Activated T-helper 1 cell treated with anti-CD3 and anti-CD28 coated beads, Interleukin-12 subunit alpha, Interleukin-12 subunit beta, Interleukin-2, Interleukin-4 antibody, amounts not matched to agents 30 ng/mL and 10 ng/mL and 1 ng/mL, durations not matched to agents 14 hours and 24 hours and 36 hours (primary cell): Measurements from ENCODE around the gene STKLD1. TPM values are rescaled to one million over a fixed set of nuclear protein-coding genes. Genes with fewer than 3 reads are reported as not detected.
"Not testable (repeated sequence)": the region's sequence is repeated elsewhere in the genome, so short reads cannot be mapped to it uniquely, and the experiment has no call there.

Experiments
- DNase-seq: peaks from one replicate; pipeline ENCODE4 v3.0.0; 2021; ENCODE audit warnings: low spot score
- H3K27ac Mint-ChIP-seq: one replicate; pipeline ENCODE4 v1.8.0; 2021; ENCODE audit warnings: mild to moderate bottlenecking, mixed read lengths
- H3K27me3 Mint-ChIP-seq: one replicate; pipeline ENCODE4 v1.8.0; 2022; ENCODE audit warnings: mild to moderate bottlenecking, moderate library complexity, mixed read lengths; ENCODE audit not compliant: insufficient read depth
- H3K36me3 Mint-ChIP-seq: one replicate; pipeline ENCODE4 v1.8.0; 2021; ENCODE audit warnings: low read depth, mixed read lengths
- H3K4me1 Mint-ChIP-seq: one replicate; pipeline ENCODE4 v1.8.0; 2021; ENCODE audit warnings: low read depth, mixed read lengths
- H3K4me3 Mint-ChIP-seq: one replicate; pipeline ENCODE4 v1.8.0; 2021; ENCODE audit warnings: mild to moderate bottlenecking, moderate library complexity, mixed read lengths
- H3K9me3 Mint-ChIP-seq: one replicate; pipeline ENCODE4 v1.8.0; 2021; ENCODE audit warnings: mixed read lengths
- intact Hi-C: fragments of 100-400 bp; cut with micrococcal nuclease; formaldehyde crosslinking; loops from one replicate; pipeline ENCODE4 v1.15.1; 2024
- total RNA-seq: library from RNA; stranded (reverse); gene quantifications from 2 replicates; pipeline ENCODE4 v1.2.3, GENCODE V29; 2022

STKLD1 gene
- 0.64 and 1.5 TPM in 2 replicates for total RNA-seq

DNA sequence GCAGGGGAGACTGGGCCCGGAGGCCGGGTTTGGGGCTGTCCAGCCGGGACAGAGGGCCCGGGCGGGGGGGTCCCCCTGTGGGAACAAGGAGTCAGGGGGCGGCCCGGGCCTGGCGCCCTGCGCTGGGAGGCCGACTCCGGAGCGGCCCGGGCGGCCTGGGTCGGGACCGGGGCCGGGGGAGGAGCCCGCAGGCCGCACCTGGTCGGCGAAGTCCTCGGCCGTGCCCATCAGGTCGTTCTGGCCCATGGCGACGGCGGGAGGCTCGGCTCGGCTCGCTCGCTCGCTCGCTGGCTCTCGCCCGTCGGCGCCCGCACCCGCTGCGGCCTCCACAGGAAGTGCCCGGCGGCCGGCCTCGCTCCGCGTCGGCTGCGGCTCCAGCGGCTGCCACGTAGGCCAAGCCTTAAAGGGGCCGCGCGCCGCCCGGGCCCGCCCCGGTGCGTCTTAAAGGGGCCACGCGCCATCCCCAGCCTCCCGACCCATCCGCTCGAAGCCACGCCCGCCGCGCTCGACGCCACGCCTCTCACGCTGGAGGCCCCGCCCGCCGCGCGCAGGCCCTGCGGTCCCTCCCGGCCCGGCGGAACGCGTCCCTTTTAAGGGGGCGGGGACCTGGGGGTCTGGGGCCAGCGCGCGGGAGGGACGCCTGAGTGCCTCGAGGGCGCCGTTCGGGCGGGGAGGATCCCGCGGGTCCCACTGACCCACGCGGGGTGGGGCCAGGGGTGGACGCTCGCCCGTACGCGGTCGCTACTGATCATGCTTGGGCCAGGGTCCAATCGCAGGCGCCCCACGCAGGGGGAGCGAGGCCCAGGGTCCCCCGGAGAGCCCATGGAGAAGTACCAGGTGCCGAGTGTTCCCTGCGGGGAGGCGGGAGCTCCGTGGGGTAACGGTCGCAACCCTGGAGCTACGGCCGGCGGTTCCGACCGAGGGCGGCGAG lies at the start of gene STKLD1, which contains the start of gene SURF4:
Gene STKLD1, plus strand, starts transcription at position 643 of the 931 bp plus-strand sequence. Its CDS starts 108 bp downstream, at position 751.
Gene SURF4, minus strand, starts transcription at position 337 of the 931 bp plus-strand sequence. Its CDS starts 91 bp downstream, at position 246.
- Mint-ChIP-seq H3K27me3 (no peaks in the 10 kb centered on the region), H3K4me1 (peaks cover 28% of the 10 kb centered on the region), H3K36me3 (peaks cover 21% of the 10 kb centered on the region), H3K27ac (peak within 1 kb of the TSS; percentile 99), H3K9me3 (no peaks in the 10 kb centered on the region), H3K4me3 (peak within 1 kb of the TSS; percentile 99)
- peak; percentile 96 for DNase-seq
- intact Hi-C loops, result loop anchor here (1.0 to 10.0 kb wide), 6 partner anchors 28 to 1021 kb away; partner anchors contain the start of genes CACFD1, MED22, REXO4 and RPL7A

GRCh38 chr9:133327021-133327420 lies 49.1 kb upstream of the STKLD1 start:
- intact Hi-C loops, H3K27ac Mint-ChIP-seq: not testable (repeated sequence)

DNA sequence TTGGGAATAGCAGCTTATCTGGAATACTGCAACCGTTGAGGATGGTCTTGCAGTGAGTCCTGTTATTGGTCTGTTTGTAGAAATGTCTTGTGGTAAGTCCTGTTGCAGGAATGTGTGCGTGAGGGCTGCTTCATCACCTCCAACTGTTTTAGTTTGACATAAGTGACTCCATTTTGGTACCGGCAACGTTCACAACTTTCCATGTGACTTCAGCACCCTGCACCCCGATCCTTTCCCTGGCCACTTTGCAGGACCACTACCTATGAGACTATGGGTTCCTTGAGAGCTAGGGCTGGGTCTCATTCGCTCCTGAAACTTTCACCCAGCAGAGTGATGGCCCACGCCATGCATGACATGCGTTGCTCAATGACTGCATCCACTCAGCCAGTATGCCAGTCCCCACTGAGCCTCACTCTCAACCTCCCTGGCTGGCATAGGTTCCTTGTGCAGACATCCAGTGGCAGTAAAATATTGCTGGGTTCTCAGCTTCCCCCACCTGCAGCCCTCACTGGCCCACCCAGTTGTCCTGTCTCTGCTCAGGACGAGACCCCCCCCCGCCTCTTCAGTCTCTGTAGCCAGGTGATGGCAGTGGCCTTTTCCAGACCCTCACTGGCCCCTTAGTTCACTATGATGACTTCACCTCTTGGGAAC lies 48.2 kb upstream of the STKLD1 start:
- DNase-seq, result no peak
- Mint-ChIP-seq H3K4me1 (no peaks in the 10 kb centered on the region), H3K36me3 (peaks cover 25% of the 10 kb centered on the region), H3K27me3 (no peaks in the 10 kb centered on the region), H3K4me3 (no peak overlapping the region), H3K27ac (no peak overlapping the region), H3K9me3 (no peaks in the 10 kb centered on the region)
- intact Hi-C loops, result no loop called here

More at GRCh38 chr9:133327021-133327420, 49.1 kb upstream of the STKLD1 start:
- not testable (repeated sequence) for H3K4me3 Mint-ChIP-seq, H3K9me3 Mint-ChIP-seq, H3K4me1 Mint-ChIP-seq, DNase-seq, H3K27me3 Mint-ChIP-seq
- H3K36me3 Mint-ChIP-seq, result peaks cover 17% of the 10 kb centered on the region

DNA sequence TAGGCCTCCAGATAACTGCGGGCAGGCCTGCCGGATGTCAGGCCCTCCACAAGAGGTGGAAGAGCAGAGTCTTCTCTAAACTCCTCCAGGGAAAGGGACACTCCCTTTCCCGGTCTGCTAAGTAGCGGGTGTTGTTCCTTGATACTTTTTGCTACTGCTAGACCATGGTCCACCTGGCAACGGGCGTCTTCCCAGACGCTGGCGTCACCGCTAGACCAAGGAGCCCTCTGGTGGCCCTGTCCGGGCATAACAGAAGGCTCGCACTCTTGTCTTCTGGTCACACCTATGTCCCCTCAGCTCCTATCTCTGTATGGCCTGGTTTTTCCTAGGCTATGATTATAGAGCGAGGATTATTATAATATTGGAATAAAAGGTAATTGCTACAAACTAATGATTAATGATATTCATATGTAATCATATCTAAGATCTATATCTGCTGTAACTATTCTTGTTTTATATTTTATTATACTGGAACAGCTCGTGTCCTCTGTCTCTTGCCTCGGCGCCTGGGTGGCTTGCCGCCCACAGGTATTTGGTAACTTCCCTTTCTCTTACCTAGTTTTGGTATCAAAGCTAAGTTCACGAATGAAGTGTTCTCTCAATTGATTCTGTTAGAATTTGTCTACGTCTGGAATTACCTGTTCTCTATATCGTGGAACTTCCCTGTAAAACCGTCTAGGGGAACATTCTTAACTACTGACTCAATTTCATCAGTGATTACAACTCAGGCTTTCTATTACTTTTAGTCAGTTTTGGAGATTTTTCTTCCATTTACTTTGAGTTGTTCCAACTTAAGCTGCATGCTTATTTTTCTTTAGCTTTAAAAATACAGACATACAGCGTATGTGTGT lies 46.6 kb upstream of the STKLD1 start:
- not testable (repeated sequence) for H3K4me1 Mint-ChIP-seq, H3K4me3 Mint-ChIP-seq, DNase-seq, H3K27me3 Mint-ChIP-seq, H3K9me3 Mint-ChIP-seq, H3K27ac Mint-ChIP-seq
- peaks cover 35% of the 10 kb centered on the region for H3K36me3 Mint-ChIP-seq
- intact Hi-C loops, result loop anchor here (1.0 kb wide), 2 partner anchors 90 to 157 kb away; no protein-coding TSS in a partner anchor

DNA sequence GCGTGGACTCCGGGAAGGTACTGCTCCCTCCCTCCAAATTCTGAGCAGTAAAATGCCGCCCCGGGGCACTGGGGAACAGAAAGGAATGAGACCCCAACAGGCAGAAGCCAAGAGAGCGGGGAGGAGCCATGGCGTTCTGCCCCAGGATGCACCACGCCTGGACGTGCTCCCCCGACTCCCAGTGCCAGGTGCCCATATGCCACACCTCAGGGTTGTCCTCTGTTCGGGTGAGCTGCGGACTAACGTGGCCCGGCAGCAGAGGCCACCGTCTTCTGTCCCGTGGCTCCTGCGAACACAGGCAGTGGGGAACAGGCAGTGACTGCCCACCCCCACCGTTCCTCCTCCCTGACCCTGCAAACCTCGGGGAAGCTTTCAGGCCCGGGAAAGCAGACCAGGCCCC lies 44.9 kb upstream of the STKLD1 start:
- H3K27me3 Mint-ChIP-seq, result no peaks in the 10 kb centered on the region
- no peaks in the 10 kb centered on the region for H3K9me3 Mint-ChIP-seq
- intact Hi-C loops, result no loop called here
- peaks cover 42% of the 10 kb centered on the region for H3K36me3 Mint-ChIP-seq
- no peak overlapping the region for H3K27ac Mint-ChIP-seq
- no peak for DNase-seq
- H3K4me3 Mint-ChIP-seq, result no peak overlapping the region
- peaks cover 16% of the 10 kb centered on the region for H3K4me1 Mint-ChIP-seq

GRCh38 chr9:133331641-133332380 lies 44.4 kb upstream of the STKLD1 start:
- H3K4me3 Mint-ChIP-seq, result no peak overlapping the region
- intact Hi-C loops, result no loop called here

GRCh38 chr9:133332381-133332730 lies 43.8 kb upstream of the STKLD1 start:
- peaks cover 42% of the 10 kb centered on the region for H3K36me3 Mint-ChIP-seq
- no peak overlapping the region for H3K27ac Mint-ChIP-seq
- intact Hi-C loops, result no loop called here
- H3K9me3 Mint-ChIP-seq, result no peaks in the 10 kb centered on the region
- no peaks in the 10 kb centered on the region for H3K27me3 Mint-ChIP-seq
- H3K4me3 Mint-ChIP-seq, result no peak overlapping the region
- H3K4me1 Mint-ChIP-seq, result peaks cover 16% of the 10 kb centered on the region
- no peak for DNase-seq

More at GRCh38 chr9:133331641-133332380, 44.4 kb upstream of the STKLD1 start:
- H3K36me3 Mint-ChIP-seq, result peaks cover 42% of the 10 kb centered on the region
- H3K27ac Mint-ChIP-seq, result no peak overlapping the region
- H3K4me1 Mint-ChIP-seq, result peaks cover 16% of the 10 kb centered on the region
- no peaks in the 10 kb centered on the region for H3K27me3 Mint-ChIP-seq
- no peaks in the 10 kb centered on the region for H3K9me3 Mint-ChIP-seq
- no peak for DNase-seq

GRCh38 chr9:133333011-133333410 lies 43.2 kb upstream of the STKLD1 start:
- intact Hi-C loops, result no loop called here
- Mint-ChIP-seq H3K36me3 (peaks cover 42% of the 10 kb centered on the region), H3K27ac (no peak overlapping the region), H3K4me3 (peak overlapping the region; percentile 26), H3K27me3 (no peaks in the 10 kb centered on the region), H3K9me3 (no peaks in the 10 kb centered on the region), H3K4me1 (peaks cover 16% of the 10 kb centered on the region)
- no peak for DNase-seq

DNA sequence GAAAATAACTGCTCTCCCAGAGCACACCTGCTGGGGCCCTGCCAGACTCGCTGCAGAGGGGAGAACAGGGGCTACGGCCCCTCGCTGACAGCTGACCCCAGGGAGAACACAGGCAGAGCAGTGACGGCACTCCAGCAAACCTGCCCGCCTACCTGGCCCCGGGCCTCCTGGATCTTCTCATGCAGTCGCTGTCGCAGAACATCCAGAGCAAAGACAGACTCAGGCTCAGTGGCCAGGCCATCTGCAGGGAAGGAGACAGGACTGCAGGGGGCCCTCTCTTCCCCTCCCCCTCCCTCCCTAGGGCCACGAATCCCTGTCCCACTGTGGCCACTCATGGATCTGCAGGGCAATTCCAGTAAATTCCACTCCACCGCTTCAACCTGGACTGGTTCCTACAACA lies 42.6 kb upstream of the STKLD1 start:
- peak overlapping the region; percentile 96 for H3K4me3 Mint-ChIP-seq
- no peaks in the 10 kb centered on the region for H3K27me3 Mint-ChIP-seq
- peaks cover 16% of the 10 kb centered on the region for H3K4me1 Mint-ChIP-seq
- H3K9me3 Mint-ChIP-seq, result no peaks in the 10 kb centered on the region
- H3K36me3 Mint-ChIP-seq, result peaks cover 42% of the 10 kb centered on the region
- H3K27ac Mint-ChIP-seq, result peak overlapping the region; percentile 47
- intact Hi-C loops, result no loop called here
- no peak for DNase-seq

DNA sequence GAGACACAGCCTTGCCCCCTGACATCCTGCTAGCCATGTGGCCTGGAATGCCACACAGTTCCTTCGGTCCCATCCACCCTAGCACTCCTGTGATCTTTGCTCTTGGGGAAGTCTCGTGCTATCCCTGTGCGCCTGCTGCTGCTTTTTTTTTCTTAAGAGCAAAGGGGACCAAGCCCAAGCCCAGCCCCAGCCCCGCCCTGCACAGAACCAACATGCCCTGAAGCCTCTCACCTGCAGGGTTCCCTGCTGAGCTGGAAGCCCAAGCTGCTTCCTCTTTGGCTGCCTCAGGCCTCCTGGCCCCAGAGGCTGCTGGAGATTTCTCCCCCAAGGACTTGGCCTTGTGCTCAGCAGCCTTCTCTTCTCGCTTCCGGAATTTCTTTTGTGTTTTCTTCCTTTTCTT lies 42.0 kb upstream of the STKLD1 start:
- peak overlapping the region; percentile 47 for H3K27ac Mint-ChIP-seq
- peaks cover 16% of the 10 kb centered on the region for H3K4me1 Mint-ChIP-seq
- no peaks in the 10 kb centered on the region for H3K9me3 Mint-ChIP-seq
- H3K4me3 Mint-ChIP-seq, result peak overlapping the region; percentile 96
- DNase-seq, result no peak
- no peaks in the 10 kb centered on the region for H3K27me3 Mint-ChIP-seq
- intact Hi-C loops, result no loop called here
- H3K36me3 Mint-ChIP-seq, result peaks cover 41% of the 10 kb centered on the region

DNA sequence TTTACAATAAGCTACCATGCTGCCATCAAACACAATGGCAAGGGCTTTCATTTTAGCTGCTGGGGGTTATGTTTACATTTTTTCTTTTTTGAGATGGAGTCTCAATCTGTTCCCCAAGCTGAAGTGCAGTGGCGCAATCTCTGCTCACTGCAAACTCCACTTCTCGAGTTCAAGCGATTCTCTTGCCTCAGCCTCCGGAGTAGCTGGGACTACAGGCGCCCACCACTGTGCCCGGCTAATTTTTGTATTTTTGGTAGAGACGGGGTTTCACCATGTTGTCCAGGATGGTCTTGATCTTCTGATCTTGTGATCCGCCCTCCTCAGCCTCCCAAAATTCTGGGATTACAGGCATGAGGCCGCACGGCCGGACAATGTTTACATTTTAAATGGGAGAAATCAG lies 41.3 kb upstream of the STKLD1 start:
- H3K9me3 Mint-ChIP-seq, DNase-seq, H3K27me3 Mint-ChIP-seq: not testable (repeated sequence)
- H3K4me1 Mint-ChIP-seq, result peaks cover 16% of the 10 kb centered on the region
- peaks cover 47% of the 10 kb centered on the region for H3K36me3 Mint-ChIP-seq
- intact Hi-C loops, result loop anchor here (5.0 kb wide), 1 partner anchor 663 kb away; the partner anchor contains the start of gene GTF3C4
- peak overlapping the region; percentile 29 for H3K27ac Mint-ChIP-seq
- peak overlapping the region; percentile 96 for H3K4me3 Mint-ChIP-seq
